ENCODE data around the gene BEAN1.
"Not testable (repeated sequence)": the region's sequence is repeated elsewhere in the genome, so short reads cannot be mapped to it uniquely, and the experiment has no call there.

Gene BEAN1

GRCh38 chr16:66441586-66442375 lies 14.7 kb downstream of the BEAN1 start:
- peak; percentile 38 for DNase-seq (ENCODE audit: low spot score)

- no peak for DNase-seq (ENCODE audit: low spot score)
These were observed 15.6 kb downstream of the BEAN1 start for GRCh38 chr16:66442502-66443268.

- no peak for DNase-seq (ENCODE audit: low spot score)
These were observed 16.2 kb downstream of the BEAN1 start for GRCh38 chr16:66443269-66443652.

- no peak for DNase-seq (ENCODE audit: low spot score)
These were observed 17.0 kb downstream of the BEAN1 start for GRCh38 chr16:66444049-66444481.

GRCh38 chr16:66446737-66447136 lies 19.6 kb downstream of the BEAN1 start:
- DNase-seq (ENCODE audit: low spot score) = no peak

- DNase-seq (ENCODE audit: low spot score) = no peak
These were observed 20.4 kb downstream of the BEAN1 start for GRCh38 chr16:66447491-66447890.

GRCh38 chr16:66451548-66451947 lies 24.5 kb downstream of the BEAN1 start:
- no peak for DNase-seq (ENCODE audit: low spot score)

- DNase-seq (ENCODE audit: low spot score) = not testable (repeated sequence)
These were observed 26.1 kb downstream of the BEAN1 start for GRCh38 chr16:66453230-66453629.

GRCh38 chr16:66454751-66455150 lies 27.7 kb downstream of the BEAN1 start:
- DNase-seq (ENCODE audit: low spot score) = no peak

GRCh38 chr16:66455970-66456369 lies 28.9 kb downstream of the BEAN1 start:
- DNase-seq (ENCODE audit: low spot score) = no peak

GRCh38 chr16:66457888-66458287 lies 30.8 kb downstream of the BEAN1 start:
- DNase-seq (ENCODE audit: low spot score) = no peak

GRCh38 chr16:66458292-66458691 lies 31.2 kb downstream of the BEAN1 start:
- DNase-seq (ENCODE audit: low spot score) = no peak

GRCh38 chr16:66458853-66459252 lies 31.8 kb downstream of the BEAN1 start:
- no peak for DNase-seq (ENCODE audit: low spot score)

GRCh38 chr16:66459878-66460277 lies 32.8 kb downstream of the BEAN1 start:
- no peak for DNase-seq (ENCODE audit: low spot score)

- no peak for DNase-seq (ENCODE audit: low spot score)
These were observed 33.6 kb downstream of the BEAN1 start for GRCh38 chr16:66460703-66461102.

- DNase-seq (ENCODE audit: low spot score) = no peak
These were observed 35.8 kb downstream of the BEAN1 start for GRCh38 chr16:66462912-66463311.

- not testable (repeated sequence) for DNase-seq (ENCODE audit: low spot score)
These were observed 38.9 kb downstream of the BEAN1 start for GRCh38 chr16:66465946-66466345.

- not testable (repeated sequence) for DNase-seq (ENCODE audit: low spot score)
These were observed 39.5 kb downstream of the BEAN1 start for GRCh38 chr16:66466636-66467035.

GRCh38 chr16:66467611-66468010 lies 40.5 kb downstream of the BEAN1 start:
- no peak for DNase-seq (ENCODE audit: low spot score)

GRCh38 chr16:66468321-66468965 lies 41.3 kb downstream of the BEAN1 start:
- DNase-seq (ENCODE audit: low spot score) = no peak

- no peak for DNase-seq (ENCODE audit: low spot score)
These were observed 42.3 kb downstream of the BEAN1 start for GRCh38 chr16:66469291-66469946.

- DNase-seq (ENCODE audit: low spot score) = no peak
These were observed 43.0 kb downstream of the BEAN1 start for GRCh38 chr16:66469947-66470546.
